HG03575 (cell line): ENCODE data around the gene CACNA1E.

Experiments used
- ATAC-seq: cut with Tn5 transposase; IDR thresholded peaks from one replicate; pipeline ENCODE4 v1.9.1; 2021; ENCODE audit not compliant: unreplicated experiment, insufficient number of reproducible peaks, low FRiP score; ENCODE audit errors: extremely low read depth

The CACNA1E gene

GRCh38 chr1:181608386-181608785 is 125.1 kb downstream of the CACNA1E start:
- ATAC-seq: no peak

GRCh38 chr1:181608948-181609347 is 125.6 kb downstream of the CACNA1E start:
- no peak for ATAC-seq

- no peak for ATAC-seq
These were observed 128.8 kb downstream of the CACNA1E start for GRCh38 chr1:181612100-181612499.

- no peak for ATAC-seq
These were observed 135.2 kb downstream of the CACNA1E start for GRCh38 chr1:181618559-181618958.

- no peak for ATAC-seq
These were observed 136.9 kb downstream of the CACNA1E start for GRCh38 chr1:181620183-181620582.

GRCh38 chr1:181623850-181624249 is 140.5 kb downstream of the CACNA1E start:
- ATAC-seq: no peak

GRCh38 chr1:181626279-181626938 is 143.1 kb downstream of the CACNA1E start:
- ATAC-seq: no peak

GRCh38 chr1:181630398-181630797 is 147.1 kb downstream of the CACNA1E start:
- no peak for ATAC-seq

- no peak for ATAC-seq
These were observed 147.5 kb downstream of the CACNA1E start for GRCh38 chr1:181630838-181631237.

- no peak for ATAC-seq
These were observed 149.2 kb downstream of the CACNA1E start for GRCh38 chr1:181632492-181632891.

GRCh38 chr1:181632960-181633359 is 149.6 kb downstream of the CACNA1E start:
- no peak for ATAC-seq

- no peak for ATAC-seq
These were observed 151.8 kb downstream of the CACNA1E start for GRCh38 chr1:181635110-181635509.

- ATAC-seq: no peak
These were observed 154.7 kb downstream of the CACNA1E start for GRCh38 chr1:181637998-181638397.

GRCh38 chr1:181640956-181641355 is 157.6 kb downstream of the CACNA1E start:
- ATAC-seq: no peak

GRCh38 chr1:181643631-181644030 is 160.3 kb downstream of the CACNA1E start:
- no peak for ATAC-seq

GRCh38 chr1:181645171-181645570 is 161.9 kb downstream of the CACNA1E start:
- ATAC-seq: no peak

- ATAC-seq: no peak
These were observed 163.4 kb downstream of the CACNA1E start for GRCh38 chr1:181646710-181647109.

- no peak for ATAC-seq
These were observed 164.2 kb downstream of the CACNA1E start for GRCh38 chr1:181647314-181648035.

GRCh38 chr1:181651276-181651675 is 168.0 kb downstream of the CACNA1E start:
- no peak for ATAC-seq

GRCh38 chr1:181655756-181656155 is 172.4 kb downstream of the CACNA1E start:
- ATAC-seq: no peak

- ATAC-seq: no peak
These were observed 173.2 kb downstream of the CACNA1E start for GRCh38 chr1:181656491-181656890.
